Testis (tissue), 2 donors: ENCODE measurements around the gene MINDY4.

Experiments
- CTCF ChIP-seq, 3 experiments: fragments of 450-650 bp in 2 of 3; fragments of 200-600 bp in 1 of 3; sonication (generic) in 1 of 3; IDR thresholded peaks; one replicate each; pipeline ENCODE4 v1.5.1; 2016 to 2019; ENCODE audit warnings: antibody characterized with exemption in 3 of 3, mild to moderate bottlenecking in 2 of 3, moderate library complexity in 1 of 3
- POLR2A ChIP-seq: fragments of 450-650 bp; IDR thresholded peaks from one replicate; pipeline ENCODE4 v1.6.1; 2017; ENCODE audit warnings: antibody characterized with exemption, mild to moderate bottlenecking, moderate library complexity

GRCh38 chr7:30841801-30842541 is 70.8 kb downstream of the MINDY4 start:
- no peak for TF ChIP-seq CTCF (IDR thresholded peaks at IDR 0.05)
- TF ChIP-seq POLR2A = no peak
